Activated effector memory CD4-positive, alpha-beta T cell treated with anti-CD3 and anti-CD28 coated beads, Interleukin-2, amount 50 U/mL, for 16 hours (primary cell): ENCODE data around the gene ITPKC.
"Not testable (repeated sequence)": the region's sequence is repeated elsewhere in the genome, so short reads cannot be mapped to it uniquely, and the experiment has no call there.

Experiments used
- DNase-seq: peaks from one replicate; pipeline ENCODE4 v3.0.0-alpha.2; 2020

The ITPKC gene

DNA sequence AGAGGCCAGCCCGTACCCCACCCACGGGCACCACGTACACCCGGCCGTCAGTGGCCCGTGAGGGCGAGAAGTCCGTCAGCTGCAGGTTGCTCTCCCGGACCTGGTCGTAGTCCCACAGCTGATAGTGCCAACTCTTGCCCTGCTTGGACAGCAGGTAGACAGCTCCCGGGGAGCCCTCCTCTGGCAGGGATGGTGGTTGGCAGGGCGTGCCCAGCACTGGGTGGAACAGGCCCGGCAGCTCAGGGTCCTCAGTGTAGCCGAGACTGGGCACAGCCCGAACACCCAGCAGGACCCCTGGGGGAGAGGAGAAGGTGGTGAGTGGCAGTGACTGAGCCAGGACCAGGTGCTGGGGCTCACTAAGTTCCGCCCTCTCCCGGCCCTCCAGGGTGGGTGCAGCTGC is 25.6 kb downstream of the ITPKC start:
- DNase-seq, result peak; percentile 60

DNA sequence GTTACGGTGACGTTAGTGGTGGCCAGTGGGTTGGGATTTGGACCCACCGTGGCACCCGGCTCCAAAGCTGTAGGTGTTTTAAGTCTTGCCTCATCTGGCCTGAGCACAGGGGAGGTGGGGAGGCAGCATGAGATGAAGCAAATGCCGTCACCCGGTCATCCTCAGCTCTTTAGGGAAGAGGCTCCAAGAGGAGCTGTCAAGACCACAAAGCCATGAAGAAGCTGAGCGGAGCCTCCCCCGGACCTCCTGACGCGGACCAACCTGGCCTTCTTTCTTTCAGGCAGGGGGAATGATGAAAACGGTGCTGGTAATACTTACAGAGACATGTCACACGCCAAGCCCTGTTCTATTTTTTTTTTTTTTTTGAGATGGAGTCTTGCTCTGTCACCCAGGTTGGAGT is 26.0 kb downstream of the ITPKC start:
- peak; percentile 51 for DNase-seq

DNA sequence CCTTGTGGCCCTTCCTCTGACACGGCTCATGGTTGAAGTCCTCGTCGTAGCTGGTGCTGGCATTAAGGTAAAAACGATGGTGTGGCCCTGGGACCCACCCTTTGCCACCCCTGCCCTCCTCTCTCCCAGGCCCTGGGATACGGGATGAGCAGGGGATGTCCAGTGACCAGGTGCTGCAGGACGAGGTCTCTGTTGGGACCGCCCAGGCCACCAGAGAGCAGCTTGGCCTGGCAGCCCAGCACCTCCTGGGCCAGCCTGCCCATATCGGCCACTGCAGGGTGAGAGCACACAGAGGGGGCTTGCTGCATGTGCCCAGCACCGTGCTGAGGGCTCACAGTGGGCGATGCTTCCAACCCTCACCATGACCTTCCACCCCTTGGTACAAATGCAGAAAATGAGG is 27.0 kb downstream of the ITPKC start:
- DNase-seq, result no peak

DNA sequence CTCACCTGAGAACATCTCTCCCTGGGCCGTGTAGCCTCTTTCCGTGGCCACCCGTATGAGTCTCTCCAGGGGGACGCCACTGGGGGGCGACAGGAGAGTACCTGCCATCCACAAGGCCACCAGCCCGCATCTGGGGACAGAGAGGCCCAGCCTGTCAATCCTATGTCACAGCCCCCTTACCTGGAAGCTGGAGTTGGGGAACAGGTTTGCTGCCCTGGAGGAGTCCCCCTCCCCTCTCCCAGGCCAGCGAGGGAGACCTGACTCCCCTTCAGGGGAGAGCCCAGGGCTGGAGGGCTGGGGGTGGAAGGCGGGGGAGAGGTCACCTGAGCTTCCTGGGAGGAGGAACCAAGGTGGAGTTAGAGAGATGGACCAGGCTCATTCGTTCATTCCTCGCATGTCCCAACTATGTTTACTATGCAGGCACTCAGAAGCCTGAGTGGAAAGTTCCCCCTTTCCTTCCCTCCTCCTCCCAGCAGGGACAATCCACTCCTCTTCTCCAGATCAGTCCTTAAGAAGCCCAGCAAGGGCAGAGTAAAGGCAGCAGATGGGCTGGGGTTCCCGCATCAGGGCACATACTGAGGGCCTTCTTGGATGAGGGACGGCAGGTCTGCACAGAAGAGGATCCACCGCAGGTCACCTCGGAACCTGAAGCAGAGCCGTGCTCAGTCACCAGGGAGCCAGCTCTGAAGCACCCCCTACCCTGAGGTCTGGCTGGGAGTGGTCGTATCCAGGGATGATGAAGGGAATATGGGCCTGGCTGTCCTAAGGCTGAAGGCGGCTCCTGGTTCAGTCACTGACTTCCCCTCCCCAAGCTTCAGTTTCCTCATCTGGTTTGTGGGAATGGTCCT is 27.9 kb downstream of the ITPKC start:
- DNase-seq, result no peak

DNA sequence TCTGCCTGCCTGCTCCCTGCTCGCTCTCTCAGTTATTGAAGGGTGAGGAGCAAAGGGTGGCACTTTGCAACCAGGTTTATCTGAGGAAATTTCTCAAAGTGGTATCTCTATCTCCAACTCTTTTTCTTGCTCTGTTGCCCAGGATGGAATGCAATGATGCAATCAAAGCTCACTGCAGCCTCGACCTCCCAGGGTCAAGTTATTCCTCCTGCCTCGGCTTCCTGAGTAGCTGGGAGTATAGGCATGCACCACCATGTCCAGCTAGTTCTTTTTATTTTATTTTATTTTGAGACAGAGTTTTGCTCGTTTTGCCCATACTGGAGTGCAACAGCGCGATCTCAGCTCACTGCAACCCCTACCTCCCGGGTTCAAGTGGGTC is 28.5 kb downstream of the ITPKC start:
- DNase-seq, result no peak

DNA sequence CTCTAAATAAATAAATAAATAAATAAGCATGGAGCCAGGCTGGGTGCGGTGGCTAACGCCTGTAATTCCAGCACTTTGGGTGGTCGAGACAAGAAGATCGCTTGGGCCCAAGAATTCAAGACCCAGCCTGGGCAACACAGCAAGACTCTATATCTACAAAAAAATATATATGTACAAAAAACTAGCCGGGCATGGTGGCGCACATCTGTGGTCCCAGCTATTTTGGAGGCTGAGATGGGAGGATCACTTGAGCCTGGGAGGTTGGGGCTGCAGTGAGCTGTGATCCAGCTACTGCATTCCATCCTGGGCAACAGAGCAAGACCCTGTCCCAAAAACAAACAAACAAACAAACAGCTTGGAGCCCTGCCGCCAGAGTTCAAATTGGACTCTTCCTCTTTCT is 30.6 kb downstream of the ITPKC start:
- DNase-seq, result no peak

DNA sequence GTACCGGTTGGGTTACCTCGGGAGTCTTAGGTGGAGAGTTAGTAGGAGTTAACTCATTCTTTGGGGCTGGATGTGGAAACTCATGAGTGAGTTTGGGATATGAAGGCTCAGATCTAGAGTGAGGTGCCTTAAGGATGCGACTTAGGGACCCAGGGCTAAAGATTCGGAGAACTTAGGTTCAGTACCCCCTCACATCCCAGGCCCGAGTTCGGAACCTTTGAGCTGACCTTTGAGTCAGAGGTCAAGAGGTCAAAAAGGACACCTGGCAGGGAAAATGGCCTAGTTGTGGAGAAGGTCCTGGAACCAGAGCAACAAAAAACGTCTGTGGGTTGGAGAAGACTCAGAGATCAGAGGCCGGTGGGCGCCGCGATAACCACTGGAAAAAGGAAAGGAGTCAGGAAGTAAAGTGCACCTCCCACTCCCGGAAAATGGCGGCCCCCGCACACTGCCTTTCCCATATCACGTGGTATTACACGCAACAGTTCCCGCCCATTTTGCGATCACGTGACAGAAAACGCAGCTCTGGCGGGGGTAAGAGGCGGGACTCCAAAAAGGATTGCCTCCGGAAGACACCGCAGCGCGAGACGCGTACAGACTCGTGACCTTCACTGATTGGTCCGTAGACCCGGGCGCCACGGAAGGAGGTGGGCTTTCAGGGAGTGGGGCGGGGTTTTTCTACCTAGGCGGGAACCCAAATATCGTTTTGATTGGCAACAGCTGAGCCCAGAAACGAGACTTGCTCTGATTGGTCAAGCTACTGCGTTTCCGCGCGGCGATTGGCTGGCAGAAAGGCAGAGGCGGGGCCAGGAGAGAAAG is 33.4 kb downstream of the ITPKC start, which contains the start of gene ACTMAP:
Gene ACTMAP, minus strand, starts transcription at position 420 of the 816 bp plus-strand sequence. CDS start 674 bp downstream, outside the sequence.
- peak; percentile 99 for DNase-seq

DNA sequence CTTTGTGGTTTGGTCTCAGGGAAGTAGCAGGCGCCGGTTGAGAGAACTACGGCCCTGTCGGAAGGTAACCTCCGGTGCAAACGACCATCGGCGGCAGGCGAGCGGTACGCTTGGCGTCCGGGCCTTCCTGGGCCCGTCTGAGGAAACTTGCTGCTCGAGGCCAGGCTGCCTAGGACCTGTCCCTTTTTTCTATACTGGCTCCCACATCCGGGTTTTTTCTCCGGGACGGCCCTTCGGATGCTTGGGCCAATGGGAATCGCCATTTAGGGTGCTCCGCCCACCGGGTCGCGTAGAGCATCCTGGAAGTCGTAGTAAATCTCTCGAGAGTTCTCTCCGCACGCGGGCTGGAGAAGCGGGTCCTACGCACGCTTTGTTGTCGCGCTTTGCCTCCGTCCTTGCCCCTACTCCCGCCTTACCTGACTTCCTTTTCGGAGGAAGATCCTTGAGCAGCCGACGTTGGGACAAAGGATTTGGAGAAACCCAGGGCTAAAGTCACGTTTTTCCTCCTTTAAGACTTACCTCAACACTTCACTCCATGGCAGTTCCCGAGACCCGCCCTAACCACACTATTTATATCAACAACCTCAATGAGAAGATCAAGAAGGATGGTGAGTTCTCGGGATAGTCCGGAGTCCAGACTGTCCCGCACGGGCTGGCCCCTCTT is 34.1 kb downstream of the ITPKC start, which contains the start of gene SNRPA:
Gene SNRPA, plus strand, starts transcription at position 330 of the 664 bp plus-strand sequence. Its CDS starts 206 bp downstream, at position 536.
- DNase-seq, result peak; percentile 98

DNA sequence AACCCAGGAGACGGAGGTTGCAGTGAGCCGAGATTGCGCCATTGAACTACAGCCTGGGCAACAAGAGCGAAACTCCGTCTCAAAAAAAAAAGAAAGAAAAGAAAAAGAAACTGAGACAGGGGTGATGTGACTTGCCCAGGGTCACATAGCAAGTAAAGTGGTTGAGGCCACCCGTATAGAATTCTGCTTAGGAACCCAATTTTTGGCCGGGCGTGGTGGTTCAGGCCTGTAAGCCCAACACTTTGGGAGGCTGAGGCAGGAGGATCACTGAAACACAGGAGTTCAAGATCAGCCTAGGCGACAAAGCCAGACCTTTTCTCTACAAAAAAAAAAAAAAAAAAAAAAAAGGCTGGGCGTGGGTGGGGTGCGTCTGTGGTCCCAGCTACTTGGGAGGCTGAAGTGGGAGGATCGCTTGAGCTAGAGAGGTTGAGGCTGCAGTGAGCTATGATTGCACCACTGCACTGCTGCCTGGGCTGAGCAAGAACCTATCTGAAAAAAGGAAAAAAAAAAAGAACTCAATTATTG is 35.4 kb downstream of the ITPKC start:
- DNase-seq, result no peak

DNA sequence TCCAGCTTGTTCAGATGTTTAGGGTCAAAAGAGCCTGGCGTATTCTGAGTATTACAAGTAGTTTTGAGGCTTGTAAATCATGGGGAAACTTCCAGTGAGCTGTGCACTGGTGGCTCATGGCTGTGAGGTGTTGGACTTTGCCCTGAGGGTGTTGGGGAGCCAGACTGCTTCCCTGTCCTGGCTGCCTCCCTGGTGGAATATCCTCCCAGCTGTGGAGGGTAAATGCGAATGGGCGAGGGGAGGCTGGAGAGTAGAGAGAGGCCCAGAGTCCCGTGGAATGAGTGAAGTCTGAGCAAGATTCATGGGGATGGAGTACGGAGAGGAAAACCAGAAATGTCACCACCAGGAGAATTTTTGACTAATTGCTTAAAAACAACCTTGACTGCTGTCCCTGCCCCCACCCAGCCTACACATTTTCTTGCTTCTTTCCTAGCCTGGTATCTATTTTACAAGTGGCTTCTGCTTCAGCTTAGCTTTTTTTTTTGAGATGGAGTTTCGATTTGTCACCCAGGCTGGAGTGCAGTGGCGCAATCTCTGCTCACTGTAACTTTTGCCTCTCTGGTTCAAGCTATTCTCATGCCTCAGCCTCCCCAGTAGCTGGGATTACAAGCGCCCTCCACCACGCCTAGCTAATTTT is 37.8 kb downstream of the ITPKC start:
- peak; percentile 83 for DNase-seq

DNA sequence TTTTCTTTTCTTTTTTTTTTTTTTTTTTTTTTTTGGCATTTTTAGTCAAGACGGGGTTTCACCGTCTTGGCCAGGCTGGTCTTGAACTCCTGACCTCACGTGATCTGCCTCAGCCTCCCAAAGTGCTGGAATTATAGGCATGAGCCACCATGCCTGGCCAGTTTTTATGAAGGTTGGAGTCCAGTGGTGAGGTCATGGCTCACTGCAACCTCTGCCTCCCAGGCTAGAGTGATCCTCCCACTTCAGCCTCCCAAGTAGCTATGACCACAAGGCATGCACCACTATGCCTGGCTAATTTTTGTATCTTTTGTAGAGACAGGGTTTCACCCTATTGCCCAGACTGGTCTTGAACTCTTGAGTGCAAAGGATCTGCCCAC is 38.3 kb downstream of the ITPKC start:
- DNase-seq, result no peak

DNA sequence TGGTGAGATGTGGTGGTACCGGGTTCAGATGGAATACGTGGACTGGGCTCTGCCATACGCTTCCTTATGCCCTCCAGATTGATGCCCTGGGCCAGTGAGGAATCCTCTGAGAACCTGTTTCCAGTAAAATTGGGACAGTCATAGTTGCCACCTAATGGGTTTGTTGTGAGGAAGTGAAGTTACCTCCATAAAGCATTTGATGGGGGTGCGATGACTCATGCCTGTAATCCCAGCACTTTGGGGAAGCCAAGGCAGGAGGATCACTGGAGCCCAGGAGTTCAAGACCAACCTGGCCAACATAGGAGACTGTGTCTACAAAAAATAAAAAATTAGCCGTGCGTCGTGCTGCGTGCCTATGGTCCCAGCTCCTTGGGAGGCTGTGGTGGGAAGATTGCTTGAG is 38.9 kb downstream of the ITPKC start:
- DNase-seq, result no peak

DNA sequence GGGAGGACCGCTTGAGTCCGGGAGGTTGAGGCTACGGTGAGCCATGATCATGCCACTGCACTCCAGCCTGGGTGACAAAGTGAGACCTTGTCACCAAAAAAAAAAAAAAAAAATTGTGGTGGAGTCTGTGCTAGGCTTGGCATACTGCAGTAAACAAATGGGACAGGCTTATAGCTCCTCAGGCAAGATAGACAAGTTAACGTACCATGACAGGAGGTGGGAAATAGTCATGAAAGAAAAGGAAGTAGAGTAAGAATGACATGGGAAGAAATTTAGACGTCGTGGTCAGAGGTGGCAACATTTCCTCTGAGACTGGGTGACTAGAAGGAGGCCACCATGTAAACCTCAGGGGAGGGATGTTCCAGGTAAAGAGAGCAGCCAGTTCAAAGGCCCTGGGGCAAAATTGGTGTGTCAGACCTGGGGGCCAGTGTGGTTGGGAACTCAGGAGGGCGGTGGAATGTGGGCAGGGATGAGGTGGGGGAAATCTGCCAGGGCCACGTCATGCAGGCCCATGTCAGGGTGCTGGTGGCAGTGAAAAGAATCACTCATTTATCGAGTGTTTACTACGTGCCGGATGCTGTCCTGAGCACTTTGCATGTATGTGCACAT is 39.7 kb downstream of the ITPKC start:
- DNase-seq, result peak; percentile 76

DNA sequence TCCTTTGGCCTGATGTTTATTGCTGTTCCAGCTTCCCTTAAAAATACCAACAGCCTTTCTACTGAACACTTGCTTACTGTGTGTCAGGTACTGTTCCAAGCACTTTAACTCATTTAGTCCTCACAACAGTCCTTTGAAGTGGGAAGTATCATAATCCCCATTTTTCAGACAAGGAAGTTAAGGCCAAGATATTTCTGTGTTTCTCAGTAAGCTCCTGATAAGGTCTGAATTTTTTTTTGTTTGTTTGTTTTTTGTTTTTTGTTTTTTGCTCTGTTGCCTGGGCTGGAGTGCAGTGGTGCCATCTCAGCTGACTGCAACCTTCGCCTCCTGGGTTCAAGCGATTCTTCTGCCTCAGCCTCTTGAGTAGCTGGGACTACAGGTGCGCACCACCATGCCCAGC is 41.6 kb downstream of the ITPKC start:
- no peak for DNase-seq

DNA sequence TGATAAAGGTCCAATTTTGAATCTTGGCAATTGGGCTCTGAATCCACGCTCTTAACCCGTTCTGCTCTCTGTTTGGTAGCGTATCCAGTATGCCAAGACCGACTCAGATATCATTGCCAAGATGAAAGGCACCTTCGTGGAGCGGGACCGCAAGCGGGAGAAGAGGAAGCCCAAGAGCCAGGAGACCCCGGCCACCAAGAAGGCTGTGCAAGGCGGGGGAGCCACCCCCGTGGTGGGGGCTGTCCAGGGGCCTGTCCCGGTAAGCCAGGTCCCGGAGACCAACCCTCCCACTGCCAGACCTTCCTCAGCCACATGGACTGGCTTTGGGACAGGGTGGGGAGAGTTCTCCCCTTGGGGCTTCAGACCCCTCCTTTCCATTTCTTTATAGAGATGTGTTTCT is 42.4 kb downstream of the ITPKC start:
- no peak for DNase-seq

DNA sequence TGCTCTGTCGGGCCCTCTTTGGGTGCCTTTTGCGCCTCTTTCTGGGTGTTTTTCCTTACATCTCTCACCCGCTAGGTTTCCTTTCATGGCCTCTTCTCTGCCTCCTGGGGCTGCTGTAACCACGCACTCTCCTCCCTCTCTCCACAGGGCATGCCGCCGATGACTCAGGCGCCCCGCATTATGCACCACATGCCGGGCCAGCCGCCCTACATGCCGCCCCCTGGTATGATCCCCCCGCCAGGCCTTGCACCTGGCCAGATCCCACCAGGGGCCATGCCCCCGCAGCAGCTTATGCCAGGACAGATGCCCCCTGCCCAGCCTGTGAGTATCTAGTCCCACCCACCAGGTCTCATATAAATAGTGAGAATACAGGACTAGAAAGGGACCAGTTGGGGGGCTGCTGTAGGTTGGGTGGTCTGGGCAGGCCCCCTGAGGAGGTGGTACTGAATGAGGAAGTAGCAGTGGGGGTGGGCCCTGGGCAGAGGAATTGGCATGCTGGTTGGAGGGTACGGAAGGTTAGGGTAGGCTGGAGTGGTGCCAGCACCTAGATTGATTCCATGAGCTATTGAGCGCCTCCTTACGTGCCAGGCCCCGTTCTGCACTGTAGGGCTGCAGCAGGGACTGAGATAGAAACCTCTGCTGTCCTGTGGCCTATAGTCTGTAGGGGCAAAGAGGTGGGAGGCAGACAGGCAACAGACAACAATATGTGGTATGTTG is 46.0 kb downstream of the ITPKC start:
- no peak for DNase-seq

DNA sequence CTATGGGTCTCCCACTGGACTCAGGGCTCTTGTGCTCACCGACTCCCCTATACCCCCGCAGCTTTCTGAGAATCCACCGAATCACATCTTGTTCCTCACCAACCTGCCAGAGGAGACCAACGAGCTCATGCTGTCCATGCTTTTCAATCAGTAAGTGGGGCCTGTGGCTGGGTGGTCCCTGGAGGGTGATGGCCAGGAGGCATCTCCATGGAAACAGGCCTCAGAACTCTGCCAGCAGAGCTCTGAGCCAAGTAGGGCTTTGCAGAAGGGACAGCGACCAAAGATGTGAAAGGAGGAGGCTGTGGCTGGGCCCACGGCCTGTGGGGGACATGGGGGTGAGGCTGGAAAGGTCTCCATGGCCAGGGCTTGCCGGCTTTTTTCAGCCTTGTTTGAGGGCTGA is 46.6 kb downstream of the ITPKC start:
- DNase-seq, result no peak

DNA sequence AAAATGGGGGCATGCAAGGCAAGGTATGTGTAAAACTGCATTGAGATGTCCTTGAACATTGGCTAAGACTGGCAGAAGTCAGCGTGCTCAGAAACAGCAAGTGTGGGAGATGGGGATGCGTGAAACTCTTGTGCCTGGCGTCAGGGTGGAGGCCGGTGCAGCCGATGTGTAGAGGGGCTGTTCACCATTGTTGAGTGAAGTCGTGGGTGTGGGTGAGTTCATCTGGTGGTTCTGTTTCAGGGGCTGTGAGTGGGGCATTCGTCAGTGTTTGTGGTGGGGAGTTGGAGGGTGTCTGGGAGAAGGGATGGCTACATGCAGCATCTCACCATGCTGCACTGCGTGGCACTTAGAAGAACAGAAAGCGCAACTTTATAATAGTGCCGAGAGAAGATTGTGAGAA is 47.1 kb downstream of the ITPKC start:
- DNase-seq, result no peak

DNA sequence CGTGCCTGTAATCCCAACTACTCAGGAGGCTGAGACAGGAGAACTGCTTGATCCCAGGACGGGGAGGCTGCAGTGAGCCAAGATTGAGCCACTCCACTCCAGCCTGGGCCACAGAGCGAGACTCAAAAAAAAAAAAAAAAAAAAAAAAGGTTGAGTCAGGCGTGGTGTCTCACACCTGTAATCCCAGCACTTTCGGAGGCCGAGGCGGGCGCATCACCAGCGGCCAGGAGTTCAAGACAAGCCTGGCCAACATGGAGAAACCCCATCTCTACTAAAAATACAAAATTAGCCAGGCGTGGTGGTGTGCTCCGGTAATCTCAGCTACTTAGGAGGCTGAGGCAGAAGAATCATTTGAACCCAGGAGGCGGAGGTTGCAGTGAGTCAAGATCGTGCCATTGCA is 49.5 kb downstream of the ITPKC start:
- not testable (repeated sequence) for DNase-seq

DNA sequence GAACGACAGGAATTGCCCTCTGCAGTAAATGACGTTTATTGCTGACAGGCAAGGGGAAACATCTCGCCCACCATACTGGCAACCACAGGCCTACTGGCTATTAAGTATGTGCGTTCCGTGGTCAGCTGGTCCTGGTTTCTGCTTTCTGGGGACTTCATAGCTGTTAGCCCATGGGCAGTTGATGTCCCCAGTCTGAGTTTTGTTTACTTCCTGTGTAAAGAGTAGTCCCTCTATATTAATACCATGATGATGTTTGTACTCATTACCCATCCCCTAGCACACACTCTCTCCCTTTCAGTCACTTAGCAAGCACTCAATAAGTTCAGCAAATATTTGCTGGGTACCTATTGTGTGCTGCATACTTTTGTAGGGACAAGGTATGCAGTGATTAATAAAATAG is 52.0 kb downstream of the ITPKC start:
- no peak for DNase-seq

DNA sequence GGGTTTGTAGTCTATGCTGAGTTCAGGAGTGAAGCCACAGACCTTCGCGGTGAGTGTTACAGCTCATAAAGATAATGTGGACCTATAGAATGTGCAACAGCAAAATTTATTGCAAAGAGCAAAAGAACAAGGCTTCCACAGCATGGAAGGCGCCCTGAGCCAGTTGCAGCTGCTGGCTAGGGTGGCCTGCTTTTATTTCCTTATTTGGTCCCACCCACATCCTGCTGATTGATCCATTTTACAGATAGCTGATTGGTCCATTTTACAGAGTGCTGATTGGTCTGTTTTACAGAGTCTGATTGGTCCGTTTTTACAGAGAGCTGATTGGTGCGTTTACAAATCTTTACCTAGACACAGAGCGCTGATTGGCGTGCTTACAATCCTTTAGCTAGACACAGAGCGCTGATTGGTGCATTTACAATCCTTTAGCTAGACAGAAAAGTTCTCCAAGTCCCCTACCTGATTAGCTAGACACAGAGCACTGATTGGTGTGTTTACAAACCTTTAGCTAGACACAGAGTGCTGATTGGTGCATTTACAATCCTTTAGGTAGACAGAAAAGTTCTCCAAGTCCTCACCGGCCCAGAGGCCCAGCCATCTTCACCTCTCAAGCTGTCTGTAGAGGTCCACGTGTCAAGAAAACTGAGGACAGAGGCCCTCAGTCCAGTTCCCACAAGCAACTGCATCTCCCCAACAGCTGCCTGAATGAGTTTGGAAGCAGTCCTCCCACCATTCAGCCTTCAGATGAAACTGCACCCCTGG is 54.4 kb downstream of the ITPKC start:
- DNase-seq, result not testable (repeated sequence)
